Naive thymus-derived CD4-positive, alpha-beta T cell (primary cell): ENCODE measurements around the gene GTF2F2. TPM values are rescaled to one million over a fixed set of nuclear protein-coding genes. Genes with fewer than 3 reads are reported as not detected.
A peak's percentile ranks its signal among the peaks of the same experiment; 100 is the strongest.
"Not testable (repeated sequence)": the region's sequence is repeated elsewhere in the genome, so short reads cannot be mapped to it uniquely, and the experiment has no call there.

Experiments
- ATAC-seq: fragments of 150-1000 bp; cut with Tn5 transposase; 2 replicates; pipeline ENCODE4 v1.10.0; 2021; ENCODE audit warnings: mild to moderate bottlenecking, moderate library complexity
- CTCF ChIA-PET: fragments of 350-600 bp; sonication (Branson Sonifier 250); formaldehyde crosslinking; loops from one replicate; lab custom pipeline; 2021; ENCODE audit warnings: antibody characterized with exemption; lab: Charles Lee
- POLR2A ChIA-PET: fragments of 350-600 bp; sonication (Branson Sonifier 250); formaldehyde crosslinking; loops from one replicate; lab custom pipeline; 2021; ENCODE audit warnings: antibody characterized with exemption, inconsistent platforms; lab: Charles Lee
- DNase-seq, 9 donors: peaks; one replicate each; pipeline versions ENCODE4 v3.0.0 to v3.0.0-alpha.2; 2020 to 2022; ENCODE audit warnings: mixed read lengths in 1 of 9
- H3K27ac ChIP-seq: one replicate; pipeline ENCODE4 v1.7.0; 2013; ENCODE audit warnings: mild to moderate bottlenecking, low read depth, low read length, moderate library complexity
- H3K27me3 ChIP-seq, 2 donors: one replicate each; pipeline ENCODE4 v1.7.0; 2013; ENCODE audit warnings: low read length in 2 of 2, mild to moderate bottlenecking in 2 of 2, moderate library complexity in 2 of 2; ENCODE audit not compliant: control insufficient read depth in 2 of 2, insufficient read depth in 2 of 2
- H3K36me3 ChIP-seq, 3 experiments: 1 replicate in 2 of 3; 2 replicates in 1 of 3; pipeline ENCODE4 v1.7.0; 2013; ENCODE audit warnings: low read length in 3 of 3, mild to moderate bottlenecking in 3 of 3, moderate library complexity in 1 of 3; ENCODE audit not compliant: insufficient read depth in 3 of 3, control insufficient read depth in 2 of 3
- H3K4me1 ChIP-seq, 2 donors: one replicate each; pipeline ENCODE4 v1.7.0; 2013; ENCODE audit warnings: low read length in 2 of 2, mild to moderate bottlenecking in 2 of 2, moderate library complexity in 1 of 2; ENCODE audit not compliant: control insufficient read depth in 2 of 2, insufficient read depth in 2 of 2
- H3K4me3 ChIP-seq: 2 replicates; pipeline ENCODE4 v1.7.0; 2013; ENCODE audit warnings: mild to moderate bottlenecking, low read length
- H3K9me3 ChIP-seq, 3 experiments: 1 replicate in 2 of 3; 2 replicates in 1 of 3; pipeline ENCODE4 v1.7.0; 2013; ENCODE audit warnings: low read length in 3 of 3; ENCODE audit not compliant: control insufficient read depth in 2 of 3
- H3K27ac Mint-ChIP-seq, 9 donors: one replicate each; pipeline ENCODE4 v1.8.0; 2020 to 2022; ENCODE audit warnings: mixed read lengths in 9 of 9, mild to moderate bottlenecking in 8 of 9, moderate library complexity in 5 of 9, inconsistent platforms in 2 of 9
- H3K27me3 Mint-ChIP-seq, 5 donors: one replicate each; pipeline ENCODE4 v1.8.0; 2021 to 2022; ENCODE audit warnings: mixed read lengths in 5 of 5, mild to moderate bottlenecking in 1 of 5
- H3K36me3 Mint-ChIP-seq, 5 donors: one replicate each; pipeline ENCODE4 v1.8.0; 2020 to 2022; ENCODE audit warnings: mixed read lengths in 5 of 5, mild to moderate bottlenecking in 3 of 5, inconsistent platforms in 1 of 5
- H3K4me1 Mint-ChIP-seq, 7 donors: one replicate each; pipeline ENCODE4 v1.8.0; 2020 to 2022; ENCODE audit warnings: mixed read lengths in 7 of 7, mild to moderate bottlenecking in 3 of 7, inconsistent platforms in 1 of 7
- H3K4me3 Mint-ChIP-seq, 10 donors: one replicate each; pipeline ENCODE4 v1.8.0; 2020 to 2022; ENCODE audit warnings: mild to moderate bottlenecking in 10 of 10, mixed read lengths in 10 of 10, moderate library complexity in 6 of 10, inconsistent platforms in 2 of 10
- H3K9me3 Mint-ChIP-seq, 11 donors: one replicate each; pipeline ENCODE4 v1.8.0; 2020 to 2022; ENCODE audit warnings: mixed read lengths in 11 of 11, mild to moderate bottlenecking in 4 of 11, inconsistent platforms in 1 of 11, moderate library complexity in 1 of 11
- intact Hi-C, 2 donors: fragments of 100-400 bp; cut with micrococcal nuclease; formaldehyde crosslinking; loops; one replicate each; pipeline ENCODE4 v1.15.1; 2023
- polyA plus RNA-seq, 2 donors: library from polyadenylated mRNA; unstranded; fragments of 300-500 nt; fragmentation: Illumina TruSeq; gene quantifications; one replicate each; pipeline ENCODE4 v1.2.3, GENCODE V29; 2021
- total RNA-seq, 6 experiments: library from RNA in 5 of 6; stranded (reverse) in 5 of 6; gene quantifications; 1 replicate in 5 of 6; 2 replicates in 1 of 6; pipeline ENCODE4 v1.2.3 and lab custom pipeline; 2021 to 2026

The GTF2F2 gene
- total and polyA plus RNA-seq, 7 experiments from 2014 or later, result 6.7 to 20.4 (median 14.1) TPM

GRCh38 chr13:45296259-45296658 is 175.9 kb downstream of the GTF2F2 start:
- Mint-ChIP-seq H3K9me3 (peaks cover 0 to 4% (median 0%) of the 10 kb centered on the region in 11 donors), H3K4me3 (peak overlapping the region; percentile 15 to 69 (median 46)), H3K27ac (peak overlapping the region; percentile 48 to 93 (median 79)), H3K27me3 (no peaks in the 10 kb centered on the region), H3K36me3 (peaks cover 0 to 10% (median 0%) of the 10 kb centered on the region in 5 donors), H3K4me1 (peaks cover 30 to 54% (median 39%) of the 10 kb centered on the region in 7 donors)
- ChIA-PET CTCF (interaction anchor here (0.6 to 1.0 kb wide), 4 partner anchors 13 to 249 kb away, joined by 3 to 5 read pairs (median 3); no protein-coding TSS in a partner anchor), POLR2A (interaction anchor here (3.0 kb wide), 1 partner anchor 45 kb away, joined by 9 read pairs; the partner anchor contains the start of gene TPT1)
- peaks cover 21 to 30% of the 10 kb centered on the region in 2 donors for H3K4me1 ChIP-seq
- no peaks in the 10 kb centered on the region for H3K9me3 ChIP-seq
- no peak overlapping the region for H3K27ac ChIP-seq
- DNase-seq, result peak in 4 of 9 donors; percentile 13 to 38 (median 26)
- intact Hi-C loops, result loop anchor here in 1 of 2 donors (10.0 kb wide), 1 partner anchor 171 kb away; the partner anchor contains the start of gene GTF2F2
- ATAC-seq, result peak; percentile 51
- no peak overlapping the region for H3K4me3 ChIP-seq
- no peaks in the 10 kb centered on the region for H3K27me3 ChIP-seq
- H3K36me3 ChIP-seq, result no peaks in the 10 kb centered on the region

GRCh38 chr13:45297456-45298205 is 177.3 kb downstream of the GTF2F2 start:
- ChIA-PET CTCF (interaction anchor here (0.6 to 2.2 kb wide), 3 partner anchors 12 to 250 kb away, joined by 5 to 17 read pairs (median 7); no protein-coding TSS in a partner anchor), POLR2A (interaction anchor here (1.4 to 3.0 kb wide), 2 partner anchors 44 to 70 kb away, joined by 3 to 9 read pairs; partner anchors contain the start of gene TPT1)
- peaks cover 30 to 54% (median 39%) of the 10 kb centered on the region in 7 donors for H3K4me1 Mint-ChIP-seq
- peaks cover 0 to 7% (median 0%) of the 10 kb centered on the region in 11 donors for H3K9me3 Mint-ChIP-seq
- H3K4me3 Mint-ChIP-seq, result peak overlapping the region; percentile 2 to 56 (median 30)
- Histone ChIP-seq H3K27ac (peak overlapping the region; percentile 8), H3K4me1 (peaks cover 21 to 30% of the 10 kb centered on the region in 2 donors), H3K9me3 (no peaks in the 10 kb centered on the region), H3K4me3 (no peak overlapping the region), H3K36me3 (no peaks in the 10 kb centered on the region), H3K27me3 (no peaks in the 10 kb centered on the region)
- peak; percentile 69 for ATAC-seq
- intact Hi-C loops, result loop anchor here in 1 of 2 donors (10.0 kb wide), 1 partner anchor 173 kb away; the partner anchor contains the start of gene GTF2F2
- DNase-seq, result peak in 6 of 9 donors; percentile 5 to 55 (median 39)
- H3K36me3 Mint-ChIP-seq, result peaks cover 0 to 10% (median 0%) of the 10 kb centered on the region in 5 donors
- H3K27ac Mint-ChIP-seq, result peak overlapping the region; percentile 69 to 93 (median 83)
- H3K27me3 Mint-ChIP-seq, result peaks cover 0 to 1% (median 0%) of the 10 kb centered on the region in 5 donors

- no peaks in the 10 kb centered on the region for H3K9me3 ChIP-seq
- no peaks in the 10 kb centered on the region for H3K36me3 ChIP-seq
- H3K4me3 Mint-ChIP-seq, result peak overlapping the region; percentile 2 to 56 (median 30)
- ChIA-PET POLR2A (interaction anchor here (1.4 to 3.0 kb wide), 2 partner anchors 43 to 69 kb away, joined by 3 to 9 read pairs; partner anchors contain the start of gene TPT1), CTCF (interaction anchor here (0.7 to 2.2 kb wide), 3 partner anchors 11 to 468 kb away, joined by 4 to 17 read pairs (median 7); no protein-coding TSS in a partner anchor)
- ATAC-seq, result no peak
- H3K36me3 Mint-ChIP-seq, result peaks cover 0 to 10% (median 0%) of the 10 kb centered on the region in 5 donors
- H3K9me3 Mint-ChIP-seq, result peaks cover 0 to 7% (median 0%) of the 10 kb centered on the region in 11 donors
- no peak overlapping the region for H3K4me3 ChIP-seq
- peak in 1 of 9 donors; percentile 4 for DNase-seq
- H3K27ac Mint-ChIP-seq, result peak overlapping the region; percentile 69 to 93 (median 83)
- H3K4me1 ChIP-seq, result peaks cover 21 to 30% of the 10 kb centered on the region in 2 donors
- H3K27me3 Mint-ChIP-seq, result peaks cover 0 to 4% (median 0%) of the 10 kb centered on the region in 5 donors
- peaks cover 30 to 54% (median 39%) of the 10 kb centered on the region in 7 donors for H3K4me1 Mint-ChIP-seq
- H3K27ac ChIP-seq, result peak overlapping the region; percentile 8
- no peaks in the 10 kb centered on the region for H3K27me3 ChIP-seq
- intact Hi-C loops, result loop anchor here in 1 of 2 donors (10.0 kb wide), 1 partner anchor 173 kb away; the partner anchor contains the start of gene GTF2F2
Measured at GRCh38 chr13:45298206-45298505, 177.8 kb downstream of the GTF2F2 start.

GRCh38 chr13:45298550-45298949 is 178.2 kb downstream of the GTF2F2 start:
- peak; percentile 19 for ATAC-seq

GRCh38 chr13:45299194-45299593 is 178.9 kb downstream of the GTF2F2 start:
- no peaks in the 10 kb centered on the region for H3K9me3 ChIP-seq
- Mint-ChIP-seq H3K36me3 (peaks cover 0 to 10% (median 0%) of the 10 kb centered on the region in 5 donors), H3K27ac (peak overlapping the region in 7 of 9 donors; percentile 39 to 93 (median 52)), H3K4me1 (peaks cover 30 to 54% (median 39%) of the 10 kb centered on the region in 7 donors), H3K9me3 (peaks cover 0 to 7% (median 0%) of the 10 kb centered on the region in 11 donors), H3K27me3 (peaks cover 0 to 4% (median 2%) of the 10 kb centered on the region in 5 donors), H3K4me3 (peak overlapping the region in 2 of 10 donors; percentile 41 to 45)
- no peak for DNase-seq
- POLR2A ChIA-PET, result interaction anchor here (0.5 to 1.4 kb wide), 2 partner anchors 68 to 860 kb away, joined by 3 read pairs; no protein-coding TSS in a partner anchor
- H3K27me3 ChIP-seq, result no peaks in the 10 kb centered on the region
- CTCF ChIA-PET, result interaction anchor here (0.6 to 2.2 kb wide), 3 partner anchors 10 to 804 kb away, joined by 3 to 17 read pairs (median 3); no protein-coding TSS in a partner anchor
- no peak for ATAC-seq
- H3K4me3 ChIP-seq, result no peak overlapping the region
- no peak overlapping the region for H3K27ac ChIP-seq
- intact Hi-C loops, result loop anchor here in 1 of 2 donors (10.0 kb wide), 1 partner anchor 174 kb away; the partner anchor contains the start of gene GTF2F2
- H3K4me1 ChIP-seq, result peaks cover 21 to 30% of the 10 kb centered on the region in 2 donors
- H3K36me3 ChIP-seq, result no peaks in the 10 kb centered on the region

More at GRCh38 chr13:45298550-45298949, 178.2 kb downstream of the GTF2F2 start:
- intact Hi-C loops, result loop anchor here in 1 of 2 donors (10.0 kb wide), 1 partner anchor 174 kb away; the partner anchor contains the start of gene GTF2F2
- not testable (repeated sequence) for H3K9me3 Mint-ChIP-seq, H3K27me3 Mint-ChIP-seq, H3K4me3 ChIP-seq, H3K27me3 ChIP-seq, H3K9me3 ChIP-seq, H3K36me3 ChIP-seq
- H3K27ac ChIP-seq, result peak overlapping the region; percentile 8
- H3K4me3 Mint-ChIP-seq, result peak overlapping the region in 7 of 10 donors; percentile 2 to 56 (median 27)
- CTCF ChIA-PET, result interaction anchor here (0.7 to 2.2 kb wide), 3 partner anchors 11 to 468 kb away, joined by 4 to 17 read pairs (median 7); no protein-coding TSS in a partner anchor
- peak in 1 of 9 donors; percentile 14 for DNase-seq
- H3K4me1 Mint-ChIP-seq, result peaks cover 30 to 54% (median 39%) of the 10 kb centered on the region in 7 donors
- POLR2A ChIA-PET, result interaction anchor here (0.5 to 3.0 kb wide), 3 partner anchors 43 to 860 kb away, joined by 3 to 9 read pairs (median 3); partner anchors contain the start of gene TPT1
- H3K4me1 ChIP-seq, result peaks cover 21 to 30% of the 10 kb centered on the region in 2 donors
- H3K36me3 Mint-ChIP-seq, result peaks cover 0 to 10% (median 0%) of the 10 kb centered on the region in 5 donors
- peak overlapping the region; percentile 69 to 93 (median 83) for H3K27ac Mint-ChIP-seq
